K562 (cell line): ENCODE measurements around the gene CYTH1. TPM values are rescaled to one million over a fixed set of nuclear protein-coding genes. Genes with fewer than 3 reads are reported as not detected.
A peak's percentile ranks its signal among the peaks of the same experiment; 100 is the strongest.

Experiments
- ATAC-seq: fragments of 200-7000 bp; cut with Tn5 transposase; 3 replicates; pipeline ENCODE4 v1.9.1; 2020; ENCODE audit warnings: moderate library complexity
- BruUV-seq: library from RNA; stranded (reverse); fragments of 400-500 nt; replicated peaks from 2 replicates; lab custom pipeline; 2021; lab: Mats Ljungman, UMichigan
- CTCF ChIA-PET: fragments of 300-600 bp; formaldehyde crosslinking; extraction: SDS; loops from one replicate; lab custom pipeline; 2021; ENCODE audit warnings: low intra/inter-chr PET ratio; lab: Yijun Ruan, JAX
- POLR2A ChIA-PET: fragments of 300-600, 350-650 bp; sonication (Branson Sonifier 250); formaldehyde crosslinking; extraction: SDS; loops from one replicate; lab custom pipeline; 2021; ENCODE audit warnings: antibody characterized with exemption, inconsistent platforms; lab: Yijun Ruan, JAX
- DNase-seq, 4 experiments: peaks; one replicate each; pipeline versions ENCODE4 v3.0.0 to v3.0.0-alpha.2; 2011 to 2018; ENCODE audit warnings: low spot score in 3 of 4, mixed read lengths in 3 of 4; ENCODE audit errors: extremely low read depth in 1 of 4
- FAIRE-seq: peaks from 2 replicates; lab custom pipeline; 2011; peaks lifted over from hg19 to GRCh38; lab: Jason Lieb, UNC
- H2AFZ ChIP-seq: 2 replicates; pipeline ENCODE4 v1.6.0; 2011; ENCODE audit warnings: low read depth, low read length, control low read depth, inconsistent platforms
- H3K27ac ChIP-seq: fragments of 200-600 bp; 3 replicates; pipeline ENCODE4 v1.8.0; 2011; ENCODE audit warnings: low read depth, mild to moderate bottlenecking, control low read depth, inconsistent platforms, low read length, moderate library complexity, mixed read lengths; ENCODE audit errors: extremely low read depth
- H3K27me3 ChIP-seq, 2 experiments: fragments of 300-600 bp in 1 of 2; 2 replicates in 1 of 2; 3 replicates in 1 of 2; pipeline versions ENCODE4 v1.6.0 to v1.8.0; 2011; ENCODE audit warnings: inconsistent platforms in 2 of 2, low read length in 2 of 2, mild to moderate bottlenecking in 1 of 2, mixed read lengths in 1 of 2, moderate library complexity in 1 of 2; ENCODE audit not compliant: control insufficient read depth in 2 of 2, insufficient read depth in 2 of 2
- H3K36me3 ChIP-seq: fragments of 300-600 bp; 3 replicates; pipeline ENCODE4 v1.8.0; 2011; ENCODE audit warnings: mild to moderate bottlenecking, low read length, inconsistent platforms; ENCODE audit not compliant: control insufficient read depth, insufficient read depth
- H3K4me1 ChIP-seq, 2 experiments: fragments of 200-600 bp in 1 of 2; replicated peaks in 1 of 2; 2 replicates in 1 of 2; 3 replicates in 1 of 2; pipeline versions ENCODE4 v1.5.1 to v1.8.0; 2011; ENCODE audit warnings: inconsistent platforms in 2 of 2, low read length in 2 of 2, mild to moderate bottlenecking in 1 of 2, mixed read lengths in 1 of 2, moderate library complexity in 1 of 2; ENCODE audit not compliant: control insufficient read depth in 2 of 2, insufficient read depth in 2 of 2
- H3K4me2 ChIP-seq: 2 replicates; pipeline ENCODE4 v1.6.1; 2011; ENCODE audit warnings: low read length, control low read depth, inconsistent platforms, mixed read lengths; ENCODE audit not compliant: insufficient read depth
- H3K4me3 ChIP-seq: fragments of 200-600 bp; sonication (generic), shearing (Covaris generic); 2 replicates; pipeline ENCODE4 v1.5.1; 2016; ENCODE audit warnings: control low read depth, inconsistent platforms
- H3K79me2 ChIP-seq: fragments of 200-600 bp; 3 replicates; pipeline ENCODE4 v1.8.0; 2011; ENCODE audit warnings: low read length, inconsistent platforms; ENCODE audit not compliant: control insufficient read depth, insufficient read depth
- H3K9ac ChIP-seq, 2 experiments: 2 replicates each; pipeline versions ENCODE4 v1.6.0 to v1.6.1; 2011; ENCODE audit warnings: low read depth in 2 of 2, low read length in 2 of 2, control low read depth in 1 of 2, inconsistent platforms in 1 of 2, mild to moderate bottlenecking in 1 of 2, mixed read lengths in 1 of 2; ENCODE audit not compliant: insufficient read depth in 1 of 2
- H3K9me1 ChIP-seq: one replicate; pipeline ENCODE4 v1.6.0; 2011; ENCODE audit warnings: inconsistent platforms, mild to moderate bottlenecking, low read length, moderate library complexity; ENCODE audit not compliant: control insufficient read depth, insufficient read depth
- H3K9me3 ChIP-seq: replicated peaks from 2 replicates; pipeline ENCODE4 v1.5.1; 2011; ENCODE audit warnings: low read depth, low read length, inconsistent platforms; ENCODE audit not compliant: control insufficient read depth, insufficient read depth
- H4K20me1 ChIP-seq: replicated peaks from 2 replicates; pipeline ENCODE4 v1.6.1; 2011; ENCODE audit warnings: low read length, inconsistent platforms, mixed read lengths; ENCODE audit not compliant: control insufficient read depth, insufficient read depth
- ARID1B ChIP-seq: fragments of 450-650 bp; IDR thresholded peaks from 2 replicates; pipeline ENCODE4 v1.6.1; 2016; ENCODE audit warnings: antibody characterized with exemption, mild to moderate bottlenecking, inconsistent platforms
- CC2D1A ChIP-seq: fragments of 450-650 bp; IDR thresholded peaks from 2 replicates; pipeline ENCODE4 v1.6.1; 2017; ENCODE audit warnings: mild to moderate bottlenecking
- CCNT2 ChIP-seq: IDR thresholded peaks from 2 replicates; pipeline ENCODE4 v1.6.1; 2011; ENCODE audit warnings: borderline replicate concordance, low read depth, mild to moderate bottlenecking, moderate library complexity, mixed read lengths, low read length; ENCODE audit not compliant: insufficient read length; ENCODE audit errors: extremely low read depth
- HDAC8 ChIP-seq: fragments of 450-650 bp; IDR thresholded peaks from 2 replicates; pipeline ENCODE4 v1.6.1; 2016; ENCODE audit warnings: mild to moderate bottlenecking, missing genetic modification characterization, moderate library complexity, missing compliant biosample characterization
- HDGF ChIP-seq: fragments of 450-650 bp; IDR thresholded peaks from 2 replicates; pipeline ENCODE4 v1.6.1; 2016
- HMG20B ChIP-seq: fragments of 250-450 bp; sonication (Bioruptor Pico); IDR thresholded peaks from 2 replicates; pipeline ENCODE4 v1.5.0; 2021; ENCODE audit warnings: mild to moderate bottlenecking
- KAT7 ChIP-seq: sonication (generic); formaldehyde crosslinking; IDR thresholded peaks from 2 replicates; pipeline ENCODE4 v1.8.0; 2022; ENCODE audit warnings: missing genetic modification reagents, mild to moderate bottlenecking, borderline replicate concordance
- KLF16 ChIP-seq: IDR thresholded peaks from 2 replicates; pipeline ENCODE4 v1.6.1; 2016; ENCODE audit warnings: antibody characterized with exemption
- L3MBTL2 ChIP-seq: fragments of 450-650 bp; IDR thresholded peaks from 2 replicates; pipeline ENCODE4 v1.6.1; 2016; ENCODE audit warnings: mild to moderate bottlenecking, moderate library complexity
- NFYB ChIP-seq: IDR thresholded peaks from 2 replicates; pipeline ENCODE4 v1.6.1; 2011; ENCODE audit warnings: mild to moderate bottlenecking, moderate library complexity; ENCODE audit not compliant: insufficient read length; ENCODE audit errors: extremely low read depth
- PML ChIP-seq: IDR thresholded peaks from 2 replicates; pipeline ENCODE4 v1.6.1; 2012; ENCODE audit warnings: low read length, inconsistent platforms
- POLR2G ChIP-seq: fragments of 200-400 bp; formaldehyde crosslinking; IDR thresholded peaks from 2 replicates; pipeline ENCODE4 v1.6.1; 2017; ENCODE audit warnings: low read depth, mild to moderate bottlenecking, antibody characterized with exemption, low read length, moderate library complexity
- SP1 ChIP-seq: sonication (generic); formaldehyde crosslinking; IDR thresholded peaks from 2 replicates; pipeline ENCODE4 v1.8.1; 2022; ENCODE audit warnings: mild to moderate bottlenecking, missing genetic modification reagents
- ZNF583 ChIP-seq: fragments of 250-450 bp; sonication (Bioruptor Pico); IDR thresholded peaks from 2 replicates; pipeline ENCODE4 v1.4.0; 2020
- WGBS: fragments of 100-300 bp; shearing (Covaris generic); methylation state at CpG from one replicate; pipeline ENCODE4 v1.1.6; 2016; ENCODE audit warnings: low coverage, mixed read lengths; ENCODE audit not compliant: insufficient coverage; ENCODE audit errors: missing lambda C conversion rate; 5-methylcytosine and 5-hydroxymethylcytosine counted together
- in situ Hi-C: fragments of 300-500 bp; cut with MboI; formaldehyde crosslinking; loops from 4 replicates; pipeline ENCODE4 v1.15.0; 2018; ENCODE audit warnings: inconsistent platforms, mixed read lengths
- intact Hi-C: fragments of 100-400 bp; cut with micrococcal nuclease; formaldehyde crosslinking; loops from 2 replicates; pipeline ENCODE4 v1.14.2; 2022
- polyA plus RNA-seq, 8 experiments: library from polyadenylated mRNA; depleted of rRNA in 4 of 8; stranded (reverse) in 5 of 8; unstranded in 3 of 8; fragments of >200 nt; fragmentation: Nextera tagmentation in 2 of 8; fragmentation: Illumina TruSeq in 1 of 8; extraction: Ambion mirVana in 2 of 8; extraction: Trizol in 1 of 8; gene quantifications; 2 replicates each; pipeline versions ENCODE4 v1.2.1 to v1.2.3, GENCODE V29; 2011 to 2014; ENCODE audit warnings: inconsistent platforms in 1 of 8, missing spikeins in 1 of 8
- total RNA-seq, 7 experiments: library from RNA; depleted of rRNA in 6 of 7; stranded (reverse); fragments of >200 nt in 6 of 7; fragmentation: Illumina TruSeq in 2 of 7; extraction: Trizol in 2 of 7; gene quantifications; 2 replicates each; pipeline versions ENCODE4 v1.2.1 to v1.2.3, GENCODE V29; 2011 to 2021; ENCODE audit warnings: low replicate concordance in 1 of 7
- TF ChIP-seq, protein P1 (sequence below), 2 experiments: fragments of 200-800 bp in 1 of 2; sonication (Bioruptor generic) in 1 of 2; sonication (generic) in 1 of 2; formaldehyde crosslinking in 1 of 2; IDR thresholded peaks in 1 of 2; conservative IDR thresholded peaks in 1 of 2; 2 replicates each; pipeline versions ENCODE4 v1.5.0 to v1.6.1; 2016 to 2020; ENCODE audit warnings: missing compliant biosample characterization in 1 of 2, missing genetic modification characterization in 1 of 2, missing genetic modification reagents in 1 of 2

CYTH1 gene
- total and polyA plus RNA-seq, 9 of the 15 experiments (the other 6 are each of a cell fraction or from before 2014, with no cell fraction given): 0.52 to 27.7 (median 16.8) TPM

DNA sequence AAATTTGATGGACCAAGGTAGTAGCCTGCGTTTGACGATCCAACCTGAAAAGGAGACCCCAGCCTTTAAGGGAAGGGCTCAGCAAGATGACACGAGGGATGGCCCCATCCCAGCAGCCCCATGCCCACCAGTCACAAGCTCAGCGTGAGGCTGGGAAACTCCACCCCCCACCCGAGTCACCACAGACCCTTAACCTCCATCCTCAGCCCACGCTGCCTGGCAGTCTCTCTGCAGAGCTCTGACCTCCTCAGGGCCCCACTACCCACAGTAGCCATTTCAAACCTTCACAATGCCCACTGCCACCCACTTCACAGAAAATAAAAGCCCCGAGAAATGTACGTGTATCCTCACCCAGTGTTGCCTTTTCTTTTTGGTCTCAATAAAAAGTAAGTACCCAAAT, 39.9 kb upstream of the CYTH1 start:
- BruUV-seq: no TSS peak
- peaks cover 96% of the 10 kb centered on the region for H3K36me3 ChIP-seq
- WGBS: 91% methylated on average over 6 of the region's 8 CpGs
- CTCF ChIA-PET: no interaction called here
- H3K4me2 ChIP-seq: no peak overlapping the region
- in situ Hi-C loops: no loop called here
- no peaks in the 10 kb centered on the region for H3K9me3 ChIP-seq
- peaks cover 7% of the 10 kb centered on the region; the same call in 1 of the 3 replicates for H3K79me2 ChIP-seq
- no peaks in the 10 kb centered on the region for H3K9me1 ChIP-seq
- peaks cover 17% of the 10 kb centered on the region; the same call in 1 of the 2 replicates for H4K20me1 ChIP-seq
- no peak overlapping the region for H3K9ac ChIP-seq
- H2AFZ ChIP-seq: no peak overlapping the region
- H3K27me3 ChIP-seq: no peaks in the 10 kb centered on the region
- TF ChIP-seq POLR2G: 0 out of 2 replicates have a peak, but pooled peaks have one; percentile 5
- TF ChIP-seq ARID1B: no peak
- no peak overlapping the region for H3K4me3 ChIP-seq
- peaks cover 4 to 5% of the 10 kb centered on the region in 2 experiments; a peak in 4 of 5 replicates for H3K4me1 ChIP-seq
- POLR2A ChIA-PET: interaction anchor here (0.6 to 1.3 kb wide), 3 partner anchors 16 to 276 kb away, joined by 3 to 4 read pairs (median 4); no protein-coding TSS in a partner anchor
- no peak overlapping the region for H3K27ac ChIP-seq
- DNase-seq (no peak), FAIRE-seq (no peak), ATAC-seq (no peak)
- intact Hi-C loops: no loop called here

DNA sequence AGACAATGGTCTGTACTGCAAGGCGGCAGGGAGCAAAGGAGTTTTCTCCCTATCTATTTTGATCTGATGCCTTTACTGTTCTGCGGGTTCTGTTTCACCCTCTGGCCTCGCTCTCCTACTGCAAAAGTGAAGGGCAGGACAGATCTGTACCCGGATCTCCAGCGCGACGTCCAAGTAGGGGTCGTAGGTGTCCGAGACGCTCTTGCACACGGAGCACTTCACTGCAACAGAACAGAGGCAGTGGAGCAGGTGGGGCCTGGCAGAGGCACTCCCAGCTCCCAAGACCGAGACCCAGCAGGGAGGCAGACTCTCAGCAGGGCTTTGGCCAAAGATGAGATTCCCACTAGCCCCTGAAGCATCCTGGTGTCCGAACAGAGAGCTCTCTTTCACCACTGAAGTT, 38.8 kb upstream of the CYTH1 start:
- Histone ChIP-seq H3K9ac (no peak overlapping the region), H3K9me3 (no peaks in the 10 kb centered on the region), H3K9me1 (no peaks in the 10 kb centered on the region), H2AFZ (no peak overlapping the region), H4K20me1 (peaks cover 17% of the 10 kb centered on the region; the same call in 1 of the 2 replicates), H3K27me3 (no peaks in the 10 kb centered on the region), H3K36me3 (peaks cover 92% of the 10 kb centered on the region), H3K4me2 (no peak overlapping the region), H3K27ac (no peak overlapping the region), H3K4me1 (peaks cover 4 to 5% of the 10 kb centered on the region in 2 experiments; a peak in 4 of 5 replicates), H3K4me3 (no peak overlapping the region), H3K79me2 (peaks cover 7% of the 10 kb centered on the region; the same call in 1 of the 3 replicates)
- CTCF ChIA-PET: no interaction called here
- in situ Hi-C loops (no loop called here), intact Hi-C loops (no loop called here)
- ATAC-seq (no peak), FAIRE-seq (no peak), DNase-seq (no peak)
- POLR2A ChIA-PET: no interaction called here
- 90% methylated on average over 13 of the region's 13 CpGs for WGBS
- no TSS peak for BruUV-seq
- no peak for TF ChIP-seq KLF16
- no peak for TF ChIP-seq L3MBTL2
- TF ChIP-seq, protein P1, sequence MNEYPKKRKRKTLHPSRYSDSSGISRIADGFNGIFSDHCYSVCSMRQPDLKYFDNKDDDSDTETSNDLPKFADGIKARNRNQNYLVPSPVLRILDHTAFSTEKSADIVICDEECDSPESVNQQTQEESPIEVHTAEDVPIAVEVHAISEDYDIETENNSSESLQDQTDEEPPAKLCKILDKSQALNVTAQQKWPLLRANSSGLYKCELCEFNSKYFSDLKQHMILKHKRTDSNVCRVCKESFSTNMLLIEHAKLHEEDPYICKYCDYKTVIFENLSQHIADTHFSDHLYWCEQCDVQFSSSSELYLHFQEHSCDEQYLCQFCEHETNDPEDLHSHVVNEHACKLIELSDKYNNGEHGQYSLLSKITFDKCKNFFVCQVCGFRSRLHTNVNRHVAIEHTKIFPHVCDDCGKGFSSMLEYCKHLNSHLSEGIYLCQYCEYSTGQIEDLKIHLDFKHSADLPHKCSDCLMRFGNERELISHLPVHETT (CRISPR knock-in tag; conservative IDR thresholded peaks at IDR 0.05 in 1 of 2, IDR thresholded peaks at IDR 0.05 in 1 of 2): no peak
- TF ChIP-seq CCNT2: no peak
- no peak for TF ChIP-seq NFYB
- TF ChIP-seq CC2D1A: no peak
- TF ChIP-seq SP1: no peak
- no peak for TF ChIP-seq KAT7 (CRISPR knock-in tag)
- TF ChIP-seq ZNF583 (CRISPR knock-in tag): no peak
- TF ChIP-seq PML: no peak
- no peak for TF ChIP-seq HDGF
- no peak for TF ChIP-seq HMG20B (CRISPR knock-in tag)
- no peak for TF ChIP-seq HDAC8 (tag)
